ENCODE data around the gene YAE1. TPM values are rescaled to one million over a fixed set of nuclear protein-coding genes. Genes with fewer than 3 reads are reported as not detected.

Gene YAE1
- polyA plus RNA-seq, 1 of the 3 experiments (the other 2 are of a cell fraction) = 30.7 TPM

DNA sequence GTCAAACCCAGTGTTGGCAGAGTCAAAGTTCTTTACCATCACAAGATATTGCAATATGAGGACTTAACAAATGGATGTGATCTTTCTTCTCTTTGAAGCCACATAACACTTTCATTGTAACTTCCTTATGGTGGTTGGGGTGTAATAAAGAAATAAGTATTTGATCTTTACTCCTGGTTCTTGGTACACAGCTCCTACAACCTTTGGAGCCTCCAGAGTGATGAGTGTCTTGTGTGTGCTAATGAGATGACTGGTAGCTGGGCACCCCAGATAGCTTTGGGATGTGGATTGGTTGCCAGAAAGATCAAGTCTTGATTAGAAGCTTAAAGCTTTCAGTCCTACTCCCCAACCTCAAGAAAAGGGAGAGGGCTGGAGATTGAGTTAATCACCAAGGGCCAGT, 31.1 kb upstream of the YAE1 start:
- no peaks in the 10 kb centered on the region for H3K9me3 ChIP-seq
- TF ChIP-seq GABPA (IDR thresholded peaks at IDR 0.05; ENCODE audit: low read depth) (no peak), RXRA (IDR thresholded peaks at IDR 0.05; ENCODE audit: borderline replicate concordance, low read depth) (no peak), TCF12 (IDR thresholded peaks at IDR 0.05) (no peak), TAF1 (IDR thresholded peaks at IDR 0.05; ENCODE audit: borderline replicate concordance, low read depth, low read length) (no peak), GATA2 (CRISPR knock-in tag; IDR thresholded peaks at IDR 0.05) (no peak), RCOR1 (IDR thresholded peaks at IDR 0.05; ENCODE audit: low read length) (no peak), RFX5 (IDR thresholded peaks at IDR 0.05; ENCODE audit: low read length) (no peak), NFIC (IDR thresholded peaks at IDR 0.05; ENCODE audit: borderline replicate concordance) (no peak)
- TF ChIP-seq, protein P1, sequence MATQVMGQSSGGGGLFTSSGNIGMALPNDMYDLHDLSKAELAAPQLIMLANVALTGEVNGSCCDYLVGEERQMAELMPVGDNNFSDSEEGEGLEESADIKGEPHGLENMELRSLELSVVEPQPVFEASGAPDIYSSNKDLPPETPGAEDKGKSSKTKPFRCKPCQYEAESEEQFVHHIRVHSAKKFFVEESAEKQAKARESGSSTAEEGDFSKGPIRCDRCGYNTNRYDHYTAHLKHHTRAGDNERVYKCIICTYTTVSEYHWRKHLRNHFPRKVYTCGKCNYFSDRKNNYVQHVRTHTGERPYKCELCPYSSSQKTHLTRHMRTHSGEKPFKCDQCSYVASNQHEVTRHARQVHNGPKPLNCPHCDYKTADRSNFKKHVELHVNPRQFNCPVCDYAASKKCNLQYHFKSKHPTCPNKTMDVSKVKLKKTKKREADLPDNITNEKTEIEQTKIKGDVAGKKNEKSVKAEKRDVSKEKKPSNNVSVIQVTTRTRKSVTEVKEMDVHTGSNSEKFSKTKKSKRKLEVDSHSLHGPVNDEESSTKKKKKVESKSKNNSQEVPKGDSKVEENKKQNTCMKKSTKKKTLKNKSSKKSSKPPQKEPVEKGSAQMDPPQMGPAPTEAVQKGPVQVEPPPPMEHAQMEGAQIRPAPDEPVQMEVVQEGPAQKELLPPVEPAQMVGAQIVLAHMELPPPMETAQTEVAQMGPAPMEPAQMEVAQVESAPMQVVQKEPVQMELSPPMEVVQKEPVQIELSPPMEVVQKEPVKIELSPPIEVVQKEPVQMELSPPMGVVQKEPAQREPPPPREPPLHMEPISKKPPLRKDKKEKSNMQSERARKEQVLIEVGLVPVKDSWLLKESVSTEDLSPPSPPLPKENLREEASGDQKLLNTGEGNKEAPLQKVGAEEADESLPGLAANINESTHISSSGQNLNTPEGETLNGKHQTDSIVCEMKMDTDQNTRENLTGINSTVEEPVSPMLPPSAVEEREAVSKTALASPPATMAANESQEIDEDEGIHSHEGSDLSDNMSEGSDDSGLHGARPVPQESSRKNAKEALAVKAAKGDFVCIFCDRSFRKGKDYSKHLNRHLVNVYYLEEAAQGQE (IDR thresholded peaks at IDR 0.05; ENCODE audit: low read depth, low read length) = no peak
- TF ChIP-seq, protein P2, sequence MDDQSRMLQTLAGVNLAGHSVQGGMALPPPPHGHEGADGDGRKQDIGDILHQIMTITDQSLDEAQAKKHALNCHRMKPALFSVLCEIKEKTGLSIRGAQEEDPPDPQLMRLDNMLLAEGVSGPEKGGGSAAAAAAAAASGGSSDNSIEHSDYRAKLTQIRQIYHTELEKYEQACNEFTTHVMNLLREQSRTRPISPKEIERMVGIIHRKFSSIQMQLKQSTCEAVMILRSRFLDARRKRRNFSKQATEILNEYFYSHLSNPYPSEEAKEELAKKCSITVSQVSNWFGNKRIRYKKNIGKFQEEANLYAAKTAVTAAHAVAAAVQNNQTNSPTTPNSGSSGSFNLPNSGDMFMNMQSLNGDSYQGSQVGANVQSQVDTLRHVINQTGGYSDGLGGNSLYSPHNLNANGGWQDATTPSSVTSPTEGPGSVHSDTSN (IDR thresholded peaks at IDR 0.05) = no peak
- H3K4me3 ChIP-seq (ENCODE audit: low read depth in 2 of 2, low read length in 1 of 2) = no peak overlapping the region
- POLR2A ChIA-PET = no interaction called here
- no peaks in the 10 kb centered on the region for H3K79me2 ChIP-seq (ENCODE audit: insufficient read depth)
- H3K9me2 ChIP-seq = no peaks in the 10 kb centered on the region
- no peak overlapping the region for H3K9ac ChIP-seq
- H3K4me2 ChIP-seq = no peak overlapping the region
- H3K27ac ChIP-seq (ENCODE audit: low read depth in 2 of 2, low read length in 1 of 2) = no peak overlapping the region
- H3F3A ChIP-seq (replicated peaks; ENCODE audit: insufficient read depth) = no peaks in the 10 kb centered on the region
- H3K4me1 ChIP-seq (ENCODE audit: control insufficient read depth in 1 of 2, insufficient read depth in 2 of 2, low read depth in 1 of 2, low read length in 1 of 2) = no peaks in the 10 kb centered on the region
- CTCF ChIA-PET = interaction anchor here (0.6 to 0.9 kb wide), 2 partner anchors 15 to 490 kb away, joined by 3 read pairs; no protein-coding TSS in a partner anchor
- no peak overlapping the region for H2AFZ ChIP-seq (ENCODE audit: low read depth)
- H3K27me3 ChIP-seq (ENCODE audit: insufficient read depth) = peaks cover 20% of the 10 kb centered on the region; the same call in 1 of the 2 replicates
- H4K20me1 ChIP-seq (ENCODE audit: insufficient read depth) = no peaks in the 10 kb centered on the region
- H3K36me3 ChIP-seq (replicated peaks in 1 of 2; ENCODE audit: control insufficient read depth in 1 of 2, insufficient read depth in 2 of 2, low read length in 1 of 2) = no peaks in the 10 kb centered on the region
- DNase-seq = no peak

DNA sequence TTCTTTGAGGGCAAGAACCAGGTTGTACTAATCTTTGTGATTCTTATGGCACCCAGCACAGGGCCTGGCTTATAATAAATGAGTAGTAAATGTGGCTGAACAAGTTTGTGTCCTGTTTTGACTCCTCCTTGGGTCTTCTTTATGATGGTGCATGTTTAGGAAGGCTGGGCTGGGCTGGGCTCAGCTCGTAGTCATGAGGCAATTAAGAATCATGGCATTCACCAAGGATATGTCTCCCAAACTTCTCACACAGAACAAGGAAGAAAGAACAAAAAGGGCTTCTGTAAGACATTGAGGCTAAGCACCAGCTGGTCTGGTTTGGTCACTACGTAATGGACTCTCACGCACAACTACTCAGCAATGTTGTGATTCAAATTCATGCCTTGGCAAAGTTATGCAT, 30.5 kb upstream of the YAE1 start:
- no peaks in the 10 kb centered on the region for H3K36me3 ChIP-seq (replicated peaks in 1 of 2; ENCODE audit: control insufficient read depth in 1 of 2, insufficient read depth in 2 of 2, low read length in 1 of 2)
- no peak overlapping the region for H3K4me2 ChIP-seq
- no peak overlapping the region for H3K4me3 ChIP-seq (ENCODE audit: low read depth in 2 of 2, low read length in 1 of 2)
- H3K4me1 ChIP-seq (ENCODE audit: control insufficient read depth in 1 of 2, insufficient read depth in 2 of 2, low read depth in 1 of 2, low read length in 1 of 2) = no peaks in the 10 kb centered on the region
- peaks cover 15% of the 10 kb centered on the region; the same call in 1 of the 2 replicates for H3K27me3 ChIP-seq (ENCODE audit: insufficient read depth)
- H3K9me3 ChIP-seq = no peaks in the 10 kb centered on the region
- no peak for DNase-seq
- H2AFZ ChIP-seq (ENCODE audit: low read depth) = no peak overlapping the region
- ChIA-PET POLR2A (no interaction called here), CTCF (interaction anchor here (0.6 kb wide), 1 partner anchor 491 kb away, joined by 3 read pairs; no protein-coding TSS in a partner anchor)
- no peaks in the 10 kb centered on the region for H3F3A ChIP-seq (replicated peaks; ENCODE audit: insufficient read depth)
- no peaks in the 10 kb centered on the region for H3K79me2 ChIP-seq (ENCODE audit: insufficient read depth)
- no peak overlapping the region for H3K27ac ChIP-seq (ENCODE audit: low read depth in 2 of 2, low read length in 1 of 2)
- H4K20me1 ChIP-seq (ENCODE audit: insufficient read depth) = no peaks in the 10 kb centered on the region
- H3K9me2 ChIP-seq = no peaks in the 10 kb centered on the region
- H3K9ac ChIP-seq = no peak overlapping the region
- WGBS (ENCODE audit: low lambda C conversion rate) = 68% methylated on average over 3 of the region's 3 CpGs
- no peak for TF ChIP-seq SMC3 (IDR thresholded peaks at IDR 0.05; ENCODE audit: low read depth, low read length)
- TF ChIP-seq, protein P2 (IDR thresholded peaks at IDR 0.05) = no peak
- TF ChIP-seq, protein P3, sequence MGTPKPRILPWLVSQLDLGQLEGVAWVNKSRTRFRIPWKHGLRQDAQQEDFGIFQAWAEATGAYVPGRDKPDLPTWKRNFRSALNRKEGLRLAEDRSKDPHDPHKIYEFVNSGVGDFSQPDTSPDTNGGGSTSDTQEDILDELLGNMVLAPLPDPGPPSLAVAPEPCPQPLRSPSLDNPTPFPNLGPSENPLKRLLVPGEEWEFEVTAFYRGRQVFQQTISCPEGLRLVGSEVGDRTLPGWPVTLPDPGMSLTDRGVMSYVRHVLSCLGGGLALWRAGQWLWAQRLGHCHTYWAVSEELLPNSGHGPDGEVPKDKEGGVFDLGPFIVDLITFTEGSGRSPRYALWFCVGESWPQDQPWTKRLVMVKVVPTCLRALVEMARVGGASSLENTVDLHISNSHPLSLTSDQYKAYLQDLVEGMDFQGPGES (IDR thresholded peaks at IDR 0.05; ENCODE audit: low read depth, low read length) = no peak
- TF ChIP-seq, protein P1 (IDR thresholded peaks at IDR 0.05; ENCODE audit: low read depth, low read length) = no peak

Data from SK-N-SH (cell line).